Heart right ventricle (tissue), 16 donors: ENCODE data around the gene PPP1R2. TPM values are rescaled to one million over a fixed set of nuclear protein-coding genes. Genes with fewer than 3 reads are reported as not detected.

Source experiments
- ATAC-seq, 8 donors: fragments of 200-7000 bp; cut with Tn5 transposase; one replicate each; pipeline ENCODE4 v1.9.1; 2020; ENCODE audit warnings: mild to moderate bottlenecking in 8 of 8, moderate library complexity in 8 of 8, moderate number of reproducible peaks in 1 of 8
- DNase-seq, 2 donors: peaks; one replicate each; pipeline ENCODE4 v3.0.0-alpha.2; 2020
- H3K27ac ChIP-seq, 10 donors: fragments of 200-600 bp; sonication (generic) in 2 of 10; one replicate each; pipeline versions ENCODE4 v1.5.0 to v1.8.0; 2020 to 2022; ENCODE audit warnings: mild to moderate bottlenecking in 3 of 10
- H3K27me3 ChIP-seq, 7 donors: fragments of 200-600 bp; one replicate each; pipeline ENCODE4 v1.8.0; 2021 to 2022; ENCODE audit warnings: mild to moderate bottlenecking in 2 of 7
- H3K36me3 ChIP-seq, 9 donors: fragments of 200-600 bp; sonication (generic) in 1 of 9; one replicate each; pipeline versions ENCODE4 v1.5.0 to v1.8.0; 2020 to 2022; ENCODE audit warnings: mild to moderate bottlenecking in 2 of 9
- H3K4me1 ChIP-seq, 9 donors: fragments of 200-600 bp; sonication (generic) in 1 of 9; one replicate each; pipeline versions ENCODE4 v1.5.0 to v1.8.0; 2020 to 2022; ENCODE audit warnings: mild to moderate bottlenecking in 4 of 9
- H3K4me3 ChIP-seq, 10 donors: fragments of 200-600 bp; sonication (generic) in 2 of 10; one replicate each; pipeline versions ENCODE4 v1.5.0 to v1.8.0; 2020 to 2022; ENCODE audit warnings: mild to moderate bottlenecking in 7 of 10, moderate library complexity in 2 of 10
- H3K9me3 ChIP-seq, 11 donors: fragments of 200-600 bp in 10 of 11; sonication (generic) in 2 of 11; one replicate each; pipeline versions ENCODE4 v1.5.0 to v1.8.0; 2013 to 2022; ENCODE audit warnings: mild to moderate bottlenecking in 2 of 11, control low read depth in 1 of 11, moderate library complexity in 1 of 11
- CTCF ChIP-seq, 9 donors: fragments of 200-600 bp; sonication (generic) in 2 of 9; IDR thresholded peaks; one replicate each; pipeline versions ENCODE4 v1.5.0 to v1.8.0; 2021 to 2022; ENCODE audit warnings: antibody characterized with exemption in 9 of 9, mild to moderate bottlenecking in 5 of 9, moderate library complexity in 1 of 9
- WGBS, 2 donors: extraction: QIAGEN DNeasy Blood & Tissue Kit; methylation state at CpG; one replicate each; pipeline ENCODE4 v1.1.7; 2013; ENCODE audit warnings: inconsistent platforms in 1 of 2; 5-methylcytosine and 5-hydroxymethylcytosine counted together
- intact Hi-C, 10 donors: fragments of 100-400 bp; cut with DNase I; formaldehyde crosslinking; loops; one replicate each; pipeline versions ENCODE4 v1.11.1 to v1.14.2; 2022
- polyA plus RNA-seq, 2 donors: library from polyadenylated mRNA; stranded (reverse); fragments of 200-250 nt; gene quantifications; one replicate each; pipeline ENCODE4 v1.2.3, GENCODE V29; 2013
- total RNA-seq, 10 donors: library from RNA; stranded (reverse); fragmentation: NEBNext Ultra II Directional in 3 of 10; extraction: Animal tissue kit (Norgen Biotek cat#: 25700) in 3 of 10; gene quantifications; one replicate each; pipeline versions ENCODE4 v1.2.1 to v1.2.4, GENCODE V29; 2021 to 2023
- donor health status: Arrhythmogenic right ventricular cardiomyopathy.
- donor health status: ischemic (EF 13 %, LVEDD 7.1; RV severe dilation, severe dysfunction).
- donor health status: healthy with polysubstance abuse.
- donor health status: DM: no; HTN: yes; CAD: no.
- donor health status: DM: no; HTN: no; CAD: no.
- donor health status: ischemic (EF 25% LVEDD 6.9; RV normal size, moderate dysfunction).
- donor health status: ischemic (EF 25% LVEDD 5.7; RV mildly dilated, moderate dysfunction).
- donor health status: healthy.
- donor health status: DM: yes; HTN: yes; CAD: no.
- donor health status: Ischemic cardiomyopathy.
- donor health status: ischemic (EF 35%, LVEDD 5.7; RV mildly dilated, moderate dysfunction).
- donor health status: nonischemic (EF 11% LVEDD 7.7; RV severe dilation, severe dysfunction).
- donor health status: DM: yes; HTN: yes; CAD: no.
- donor health status: PGD.
- donor health status: ischemic (EF 29% LVEDD 5.4; RV normal size, mild dysfunction).
- donor health status: nonischemic (EF 23%, LVEDD 6.1; RV moderate dilation, normal function).

PPP1R2 gene
- total and polyA plus RNA-seq, 12 donors: 15.4 to 55.2 (median 40.3) TPM

- ATAC-seq (no peak), DNase-seq (no peak)
- peaks cover 3 to 85% (median 68%) of the 10 kb centered on the region in 9 donors for H3K4me1 ChIP-seq
- intact Hi-C loops: no loop called here
- TF ChIP-seq CTCF (IDR thresholded peaks at IDR 0.05): no peak
- H3K27me3 ChIP-seq: no peaks in the 10 kb centered on the region
- 48 to 50% methylated on average over 6 of the region's 6 CpGs for WGBS, 2 donors
- H3K36me3 ChIP-seq: no peaks in the 10 kb centered on the region
- H3K4me3 ChIP-seq: peak overlapping the region in 6 of 10 donors; percentile 82 to 99 (median 94)
- H3K9me3 ChIP-seq: no peaks in the 10 kb centered on the region
- peak overlapping the region in 1 of 10 donors; percentile 12 for H3K27ac ChIP-seq
These were observed 2.6 kb downstream of the PPP1R2 start for GRCh38 chr3:195540511-195540910.

GRCh38 chr3:195540027-195540426, 3.1 kb downstream of the PPP1R2 start:
- no peak for ATAC-seq

GRCh38 chr3:195539479-195539878, 3.6 kb downstream of the PPP1R2 start:
- Histone ChIP-seq H3K4me3 (no peak overlapping the region), H3K27ac (no peak overlapping the region), H3K4me1 (peaks cover 3 to 79% (median 60%) of the 10 kb centered on the region in 9 donors), H3K9me3 (no peaks in the 10 kb centered on the region), H3K27me3 (no peaks in the 10 kb centered on the region), H3K36me3 (no peaks in the 10 kb centered on the region)
- DNase-seq (no peak), ATAC-seq (no peak)
- 88 to 94% methylated on average over 5 of the region's 5 CpGs for WGBS, 2 donors
- intact Hi-C loops: no loop called here
- TF ChIP-seq CTCF (IDR thresholded peaks at IDR 0.05): no peak

More at GRCh38 chr3:195540027-195540426, 3.1 kb downstream of the PPP1R2 start:
- no peak for DNase-seq
- no peak for TF ChIP-seq CTCF (IDR thresholded peaks at IDR 0.05)
- H3K27me3 ChIP-seq: no peaks in the 10 kb centered on the region
- 66 to 74% methylated on average over 8 of the region's 8 CpGs for WGBS, 2 donors
- H3K4me1 ChIP-seq: peaks cover 3 to 81% (median 63%) of the 10 kb centered on the region in 9 donors
- peak overlapping the region in 1 of 10 donors; percentile 11 for H3K27ac ChIP-seq
- no peaks in the 10 kb centered on the region for H3K36me3 ChIP-seq
- H3K4me3 ChIP-seq: peak overlapping the region in 4 of 10 donors; percentile 20 to 97 (median 94)
- intact Hi-C loops: no loop called here
- no peaks in the 10 kb centered on the region for H3K9me3 ChIP-seq

- Histone ChIP-seq H3K4me3 (no peak overlapping the region), H3K36me3 (peaks cover 0 to 11% (median 0%) of the 10 kb centered on the region in 9 donors), H3K27ac (peak overlapping the region in 1 of 10 donors; percentile 4), H3K4me1 (peaks cover 3 to 85% (median 65%) of the 10 kb centered on the region in 9 donors), H3K9me3 (no peaks in the 10 kb centered on the region), H3K27me3 (no peaks in the 10 kb centered on the region)
- intact Hi-C loops: no loop called here
- 67 to 77% methylated on average over 2 of the region's 2 CpGs for WGBS, 2 donors
- TF ChIP-seq CTCF (IDR thresholded peaks at IDR 0.05): no peak
- no peak for ATAC-seq
- no peak for DNase-seq
These were observed 5.1 kb downstream of the PPP1R2 start for GRCh38 chr3:195537995-195538394.
